Adrenal gland (tissue), 12 donors: ENCODE results near the gene SCUBE1. TPM values are rescaled to one million over a fixed set of nuclear protein-coding genes. Genes with fewer than 3 reads are reported as not detected.

ENCODE experiments used
- DNase-seq, 7 donors: peaks; one replicate each; pipeline ENCODE4 v3.0.0-alpha.2; 2019 to 2020
- H3K27ac ChIP-seq, 5 donors: fragments of 200-600 bp; sonication (generic) in 4 of 5; 1 replicate in 3 of 5; 2 replicates in 2 of 5; pipeline versions ENCODE4 v1.5.1 to v1.8.0; 2016 to 2020; ENCODE audit warnings: mild to moderate bottlenecking in 1 of 5
- H3K27me3 ChIP-seq: fragments of 200-600 bp; 2 replicates; pipeline ENCODE4 v1.8.0; 2021
- H3K36me3 ChIP-seq, 2 donors: fragments of 200-600 bp; replicated peaks in 1 of 2; 1 replicate in 1 of 2; 2 replicates in 1 of 2; pipeline versions ENCODE4 v1.5.1 to v1.8.0; 2018 to 2022
- H3K4me1 ChIP-seq, 2 donors: fragments of 200-600 bp; replicated peaks in 1 of 2; 1 replicate in 1 of 2; 2 replicates in 1 of 2; pipeline versions ENCODE4 v1.5.1 to v1.8.0; 2018 to 2021
- H3K4me3 ChIP-seq, 4 donors: fragments of 200-600 bp; sonication (generic) in 3 of 4; one replicate each; pipeline ENCODE4 v1.5.1; 2016 to 2018
- H3K9me3 ChIP-seq, 3 donors: fragments of 200-600 bp; sonication (generic) in 1 of 3; replicated peaks in 1 of 3; 1 replicate in 2 of 3; 2 replicates in 1 of 3; pipeline versions ENCODE4 v1.5.1 to v1.8.0; 2016 to 2021
- POLR2A ChIP-seq, 2 donors: fragments of 450-650 bp; IDR thresholded peaks; one replicate each; pipeline ENCODE4 v1.6.1; 2017; ENCODE audit warnings: antibody characterized with exemption in 2 of 2, mild to moderate bottlenecking in 2 of 2, moderate library complexity in 1 of 2
- WGBS, 4 donors: extraction: QIAGEN DNeasy Blood & Tissue Kit in 2 of 4; methylation state at CpG; one replicate each; pipeline versions ENCODE4 v1.1.5 to v1.1.7; 2013 to 2017; 5-methylcytosine and 5-hydroxymethylcytosine counted together
- intact Hi-C, 2 donors: fragments of 100-400 bp; cut with DNase I; formaldehyde crosslinking; loops; one replicate each; pipeline versions ENCODE4 v1.14.1 to v1.15.0; 2022 to 2023
- polyA plus RNA-seq, 3 donors: library from polyadenylated mRNA; stranded (reverse); fragments of 200-250 nt in 2 of 3; fragments of 350-450 nt in 1 of 3; fragmentation: Illumina TruSeq in 1 of 3; extraction: RNeasy Lipid Tissue Mini Kit (QIAGEN cat#74804) in 1 of 3; gene quantifications; one replicate each; pipeline ENCODE4 v1.2.3, GENCODE V29; 2013 to 2014
- total RNA-seq, 9 donors: library from RNA; depleted of rRNA in 4 of 9; stranded (reverse); fragments of >200 nt in 4 of 9; fragments of 120-200 nt in 1 of 9; fragmentation: NEBNext Ultra II Directional in 1 of 9; extraction: Animal tissue kit (Norgen Biotek cat#: 25700) in 1 of 9; gene quantifications; one replicate each; pipeline versions ENCODE4 v1.1.0 to v1.2.4, GENCODE V29; 2013 to 2023
- TF ChIP-seq, protein P1 (sequence below), 6 experiments: fragments of 450-650 bp in 4 of 6; fragments of 200-600 bp in 2 of 6; sonication (generic) in 1 of 6; IDR thresholded peaks; 1 replicate in 5 of 6; 2 replicates in 1 of 6; pipeline versions ENCODE4 v1.5.1 to v1.8.0; 2016 to 2021; ENCODE audit warnings: antibody characterized with exemption in 6 of 6, mild to moderate bottlenecking in 2 of 6, moderate library complexity in 1 of 6
- donor health status: healthy with polysubstance abuse.
- donor health status: Bipolar disorder and iron deficiency.
- donor health status: DM: yes; HTN: yes; CAD: no.
- donor health status: DM: no; HTN: no; CAD: no.
- donor health status: DM: no; HTN: no; CAD: no.
- donor health status: DM: yes; HTN: yes; CAD: no.

The SCUBE1 gene
- total and polyA plus RNA-seq, 12 donors, result 1.4 to 34.0 (median 8.8) TPM

DNA sequence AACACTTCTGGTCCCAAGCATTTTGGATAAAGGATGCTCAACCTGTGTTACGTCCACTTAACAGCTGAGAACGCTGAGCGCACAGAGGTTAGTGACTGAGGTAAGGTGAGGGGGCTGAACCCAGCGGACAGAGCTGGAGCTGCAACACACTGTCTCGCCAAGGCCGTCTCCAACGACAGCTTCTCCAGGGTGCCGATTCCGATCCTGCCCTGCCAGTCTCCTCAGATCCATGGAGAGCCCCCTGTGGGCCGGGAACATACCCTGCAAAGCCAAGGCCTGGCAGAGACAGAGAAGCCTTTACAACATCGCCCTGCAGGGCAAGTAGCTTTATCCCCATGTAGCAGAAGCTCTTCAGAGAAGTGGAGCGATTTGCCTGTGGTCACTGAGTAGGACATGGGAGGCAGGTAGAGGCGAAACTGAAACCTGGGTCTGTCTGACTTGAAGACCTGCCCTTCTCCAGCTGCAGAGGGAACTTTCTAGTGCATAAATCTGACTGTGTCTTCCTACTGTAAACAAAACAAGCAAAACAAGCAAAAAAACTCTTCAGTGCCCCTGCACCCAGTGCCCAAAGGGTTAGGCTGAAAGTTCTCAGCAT lies 72.8 kb downstream of the SCUBE1 start:
- no peaks in the 10 kb centered on the region for H3K27me3 ChIP-seq
- no peaks in the 10 kb centered on the region for H3K9me3 ChIP-seq
- intact Hi-C loops, result loop anchor here (5.0 to 10.0 kb wide), 2 partner anchors 38 to 114 kb away; no protein-coding TSS in a partner anchor
- H3K4me1 ChIP-seq, result peaks cover 0 to 9% of the 10 kb centered on the region in 2 donors
- no peak for TF ChIP-seq POLR2A (IDR thresholded peaks at IDR 0.05)
- TF ChIP-seq, protein P1, sequence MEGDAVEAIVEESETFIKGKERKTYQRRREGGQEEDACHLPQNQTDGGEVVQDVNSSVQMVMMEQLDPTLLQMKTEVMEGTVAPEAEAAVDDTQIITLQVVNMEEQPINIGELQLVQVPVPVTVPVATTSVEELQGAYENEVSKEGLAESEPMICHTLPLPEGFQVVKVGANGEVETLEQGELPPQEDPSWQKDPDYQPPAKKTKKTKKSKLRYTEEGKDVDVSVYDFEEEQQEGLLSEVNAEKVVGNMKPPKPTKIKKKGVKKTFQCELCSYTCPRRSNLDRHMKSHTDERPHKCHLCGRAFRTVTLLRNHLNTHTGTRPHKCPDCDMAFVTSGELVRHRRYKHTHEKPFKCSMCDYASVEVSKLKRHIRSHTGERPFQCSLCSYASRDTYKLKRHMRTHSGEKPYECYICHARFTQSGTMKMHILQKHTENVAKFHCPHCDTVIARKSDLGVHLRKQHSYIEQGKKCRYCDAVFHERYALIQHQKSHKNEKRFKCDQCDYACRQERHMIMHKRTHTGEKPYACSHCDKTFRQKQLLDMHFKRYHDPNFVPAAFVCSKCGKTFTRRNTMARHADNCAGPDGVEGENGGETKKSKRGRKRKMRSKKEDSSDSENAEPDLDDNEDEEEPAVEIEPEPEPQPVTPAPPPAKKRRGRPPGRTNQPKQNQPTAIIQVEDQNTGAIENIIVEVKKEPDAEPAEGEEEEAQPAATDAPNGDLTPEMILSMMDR (IDR thresholded peaks at IDR 0.05), result no peak
- H3K27ac ChIP-seq, result no peak overlapping the region
- H3K36me3 ChIP-seq, result no peaks in the 10 kb centered on the region
- WGBS, 4 donors, result 86 to 88% (median 87%) methylated on average over 8 to 13 of the region's 13 CpGs
- DNase-seq, result no peak
- H3K4me3 ChIP-seq, result no peak overlapping the region

DNA sequence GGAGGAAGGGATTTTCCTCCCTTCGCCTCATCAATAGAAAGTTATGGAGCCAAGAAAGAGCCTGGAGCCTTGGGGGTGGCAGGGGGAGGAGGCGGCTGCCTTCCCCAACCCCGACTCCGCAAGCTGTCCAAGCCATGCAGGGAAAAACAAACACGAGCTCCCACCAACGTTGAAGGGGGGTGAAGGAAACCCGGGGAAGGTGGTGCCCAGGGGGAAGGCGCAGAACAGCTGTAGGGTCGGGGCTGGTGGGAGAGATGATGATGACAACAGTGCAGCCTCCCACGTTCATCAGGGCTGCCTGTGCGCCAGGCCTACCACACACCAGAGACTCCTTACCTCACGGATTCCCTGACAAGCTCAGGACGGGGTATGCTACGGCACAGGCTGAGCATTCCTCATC lies 73.5 kb downstream of the SCUBE1 start:
- Histone ChIP-seq H3K4me3 (no peak overlapping the region), H3K4me1 (peaks cover 0 to 9% of the 10 kb centered on the region in 2 donors), H3K36me3 (no peaks in the 10 kb centered on the region), H3K27me3 (no peaks in the 10 kb centered on the region), H3K27ac (no peak overlapping the region), H3K9me3 (no peaks in the 10 kb centered on the region)
- TF ChIP-seq, protein P1 (IDR thresholded peaks at IDR 0.05), result no peak
- TF ChIP-seq POLR2A (IDR thresholded peaks at IDR 0.05), result no peak
- WGBS, 4 donors, result 83 to 89% (median 86%) methylated on average over 14 of the region's 14 CpGs
- DNase-seq, result no peak
- intact Hi-C loops, result loop anchor here (5.0 to 10.0 kb wide), 2 partner anchors 37 to 115 kb away; no protein-coding TSS in a partner anchor

DNA sequence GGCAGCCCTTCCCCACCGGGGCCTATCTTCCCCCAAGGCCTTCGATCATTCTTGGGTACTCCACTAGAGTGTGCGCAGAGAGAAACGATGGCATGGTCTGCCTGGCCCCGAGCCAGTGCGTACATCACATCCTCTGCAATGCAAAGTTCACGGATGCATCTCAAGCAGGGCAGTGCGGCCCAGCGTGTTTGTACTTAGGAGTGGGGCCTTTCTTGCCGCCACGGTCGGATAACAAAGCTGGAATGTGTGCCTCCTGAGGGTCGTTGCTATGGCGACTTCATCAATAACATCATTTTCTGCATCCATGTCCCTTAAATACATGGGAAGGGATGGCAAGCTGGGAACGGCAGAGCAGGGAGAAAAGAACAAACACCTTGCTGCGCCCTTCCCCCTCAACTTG lies 73.9 kb downstream of the SCUBE1 start:
- intact Hi-C loops, result no loop called here
- 81 to 88% (median 87%) methylated on average over 16 of the region's 16 CpGs for WGBS, 4 donors
- TF ChIP-seq POLR2A (IDR thresholded peaks at IDR 0.05), result no peak
- TF ChIP-seq, protein P1 (IDR thresholded peaks at IDR 0.05), result no peak
- Histone ChIP-seq H3K9me3 (no peaks in the 10 kb centered on the region), H3K36me3 (no peaks in the 10 kb centered on the region), H3K27ac (no peak overlapping the region), H3K27me3 (no peaks in the 10 kb centered on the region), H3K4me3 (no peak overlapping the region), H3K4me1 (peaks cover 0 to 13% of the 10 kb centered on the region in 2 donors)
- DNase-seq, result no peak

DNA sequence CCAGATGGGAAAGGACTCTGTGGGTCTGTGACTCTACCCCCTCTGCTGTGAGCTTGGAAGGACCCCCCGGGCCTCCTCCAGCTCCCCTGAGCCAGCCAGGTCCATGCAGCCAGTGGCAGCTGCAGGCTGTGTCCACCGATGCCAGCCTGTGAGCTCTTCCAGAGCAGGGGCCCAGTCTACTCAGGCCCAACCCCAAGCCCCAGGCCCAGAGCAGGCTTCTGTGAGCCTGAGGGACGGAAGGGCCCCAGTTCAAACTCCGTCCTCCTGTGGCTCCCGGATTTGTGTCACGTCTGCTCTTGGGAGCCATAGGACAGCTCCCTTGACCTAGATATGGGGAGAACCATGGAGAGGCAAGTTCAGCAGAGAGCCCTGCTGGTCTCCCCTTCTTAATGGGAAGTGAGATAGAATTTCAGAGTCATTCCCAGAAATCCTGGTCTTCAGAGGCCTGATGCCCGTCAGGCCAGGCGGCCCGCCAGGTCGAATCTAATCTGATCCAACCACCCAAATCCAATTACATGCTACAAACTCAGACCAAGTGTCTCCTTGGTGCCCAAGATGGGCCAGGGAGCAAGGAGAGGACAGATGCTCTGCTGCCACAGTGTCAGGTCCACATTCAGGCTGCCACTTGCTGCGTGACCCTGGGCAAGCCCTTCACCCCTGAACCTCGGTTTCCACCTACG lies 75.1 kb downstream of the SCUBE1 start:
- WGBS, 4 donors, result 75 to 88% (median 76%) methylated on average over 10 to 13 of the region's 13 CpGs
- no peaks in the 10 kb centered on the region for H3K9me3 ChIP-seq
- H3K36me3 ChIP-seq, result no peaks in the 10 kb centered on the region
- TF ChIP-seq, protein P1 (IDR thresholded peaks at IDR 0.05), result no peak
- TF ChIP-seq POLR2A (IDR thresholded peaks at IDR 0.05), result no peak
- H3K27ac ChIP-seq, result no peak overlapping the region
- H3K27me3 ChIP-seq, result no peaks in the 10 kb centered on the region
- peaks cover 0 to 21% of the 10 kb centered on the region in 2 donors for H3K4me1 ChIP-seq
- DNase-seq, result no peak
- H3K4me3 ChIP-seq, result no peak overlapping the region
- intact Hi-C loops, result no loop called here
